HUES64 (cell line): ENCODE measurements around the gene MEDAG.

Experiments
- H3K27ac ChIP-seq: 2 replicates; pipeline ENCODE4 v1.7.0; 2013; ENCODE audit warnings: low read depth, low read length, inconsistent platforms
- H3K27me3 ChIP-seq: 2 replicates; pipeline ENCODE4 v1.6.1; 2013; ENCODE audit warnings: mild to moderate bottlenecking, low read length; ENCODE audit not compliant: insufficient read depth
- H3K36me3 ChIP-seq: 2 replicates; pipeline ENCODE4 v1.6.1; 2013; ENCODE audit warnings: mild to moderate bottlenecking, low read length; ENCODE audit not compliant: insufficient read depth
- H3K4me1 ChIP-seq: 2 replicates; pipeline ENCODE4 v1.6.1; 2013; ENCODE audit warnings: mild to moderate bottlenecking, low read length, moderate library complexity; ENCODE audit not compliant: insufficient read depth
- H3K4me3 ChIP-seq: 2 replicates; pipeline ENCODE4 v1.5.1; 2013; ENCODE audit warnings: mild to moderate bottlenecking, low read length, moderate library complexity
- H3K9ac ChIP-seq: 2 replicates; pipeline ENCODE4 v1.6.1; 2013; ENCODE audit warnings: mild to moderate bottlenecking, low read depth, low read length
- H3K9me3 ChIP-seq: 2 replicates; pipeline ENCODE4 v1.6.1; 2013; ENCODE audit warnings: low read depth, low read length; ENCODE audit not compliant: insufficient read depth
- WGBS: fragments of 150-250, 120-280 bp; methylation state at CpG from one replicate; pipeline ENCODE4 v1.1.7; 2013; ENCODE audit warnings: missing lambda C conversion rate; 5-methylcytosine and 5-hydroxymethylcytosine counted together

MEDAG gene

DNA sequence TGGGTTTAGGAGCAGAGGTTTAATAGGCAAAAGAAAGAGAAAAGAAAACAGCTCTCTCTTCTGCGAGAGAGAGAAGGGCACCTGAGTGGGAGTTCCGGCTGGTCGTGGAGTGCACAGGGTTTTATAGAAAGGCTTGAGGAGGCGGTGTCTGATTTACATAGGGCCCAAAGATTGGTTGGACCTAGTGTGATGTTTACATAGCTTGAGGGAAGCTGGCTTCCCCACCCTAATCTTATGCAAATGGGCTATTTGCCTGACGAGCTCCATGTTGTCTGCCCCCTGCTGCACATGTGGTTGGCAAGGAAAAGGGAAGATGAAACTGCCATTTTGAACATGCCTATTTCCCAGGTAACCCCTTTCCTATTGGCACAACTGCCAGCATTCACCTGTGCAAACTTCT, 21.5 kb upstream of the MEDAG start:
- 73% methylated on average over 5 of the region's 5 CpGs for WGBS
- no peaks in the 10 kb centered on the region for H3K9me3 ChIP-seq
- no peaks in the 10 kb centered on the region for H3K36me3 ChIP-seq
- peak overlapping the region; percentile 83; the same call in 1 of the 2 replicates for H3K27ac ChIP-seq
- H3K4me1 ChIP-seq, result peaks cover 7% of the 10 kb centered on the region
- H3K4me3 ChIP-seq, result no peak overlapping the region
- no peak overlapping the region for H3K9ac ChIP-seq
- no peaks in the 10 kb centered on the region for H3K27me3 ChIP-seq

DNA sequence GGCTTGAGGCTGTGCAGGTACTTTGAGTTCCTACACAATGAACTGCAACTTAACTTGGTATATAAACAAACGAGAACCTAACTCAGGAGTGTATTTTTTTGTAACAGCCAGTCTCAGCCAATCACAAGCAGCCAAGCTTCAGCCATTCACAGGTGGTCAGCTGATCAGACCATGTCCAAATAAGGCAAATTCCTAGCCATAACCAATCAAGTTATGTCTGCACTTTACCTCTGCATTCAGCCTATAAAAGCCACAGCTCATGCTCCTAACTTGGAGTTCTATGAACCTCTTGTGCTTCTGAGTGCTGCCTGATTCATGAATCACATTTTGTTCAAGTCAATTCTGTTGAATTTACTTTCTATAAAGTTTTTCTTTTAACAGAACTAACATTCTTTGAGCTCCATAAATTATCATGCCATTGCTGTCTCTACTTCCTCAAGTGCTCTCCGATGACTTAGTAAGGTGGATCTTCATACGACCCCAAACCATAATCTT, 16.8 kb upstream of the MEDAG start:
- Histone ChIP-seq H3K4me1 (peaks cover 7% of the 10 kb centered on the region), H3K36me3 (no peaks in the 10 kb centered on the region), H3K9ac (no peak overlapping the region), H3K9me3 (no peaks in the 10 kb centered on the region), H3K27me3 (no peaks in the 10 kb centered on the region), H3K4me3 (no peak overlapping the region), H3K27ac (no peak overlapping the region)
- WGBS, result 87% methylated on average over 2 of the region's 3 CpGs

DNA sequence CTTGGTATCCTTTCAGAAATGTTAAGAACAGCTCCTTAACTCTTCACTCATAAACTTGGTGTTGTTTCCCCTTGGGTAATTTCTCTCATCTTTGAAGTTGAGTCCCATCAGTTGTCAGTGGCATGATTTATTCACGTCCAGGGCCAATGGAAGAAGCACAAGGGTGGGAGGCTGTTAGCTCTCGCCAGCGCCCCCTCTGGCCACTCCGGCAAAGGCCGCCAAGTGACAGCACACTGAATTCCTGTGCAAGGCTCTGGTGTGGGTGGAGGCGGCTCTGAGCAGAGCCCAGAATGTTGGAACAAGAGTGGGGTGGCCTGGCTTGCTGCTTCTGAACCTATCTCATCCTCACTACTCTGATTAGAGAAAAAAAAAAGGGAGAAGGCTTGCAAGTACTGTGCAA, 13.1 kb upstream of the MEDAG start:
- Histone ChIP-seq H3K9me3 (no peaks in the 10 kb centered on the region), H3K4me1 (peaks cover 7% of the 10 kb centered on the region; the same call in 1 of the 2 replicates), H3K27ac (no peak overlapping the region), H3K4me3 (no peak overlapping the region), H3K36me3 (no peaks in the 10 kb centered on the region), H3K9ac (no peak overlapping the region), H3K27me3 (no peaks in the 10 kb centered on the region)
- whole genome bisulfite sequencing, result 35% methylated on average over 6 of the region's 6 CpGs

DNA sequence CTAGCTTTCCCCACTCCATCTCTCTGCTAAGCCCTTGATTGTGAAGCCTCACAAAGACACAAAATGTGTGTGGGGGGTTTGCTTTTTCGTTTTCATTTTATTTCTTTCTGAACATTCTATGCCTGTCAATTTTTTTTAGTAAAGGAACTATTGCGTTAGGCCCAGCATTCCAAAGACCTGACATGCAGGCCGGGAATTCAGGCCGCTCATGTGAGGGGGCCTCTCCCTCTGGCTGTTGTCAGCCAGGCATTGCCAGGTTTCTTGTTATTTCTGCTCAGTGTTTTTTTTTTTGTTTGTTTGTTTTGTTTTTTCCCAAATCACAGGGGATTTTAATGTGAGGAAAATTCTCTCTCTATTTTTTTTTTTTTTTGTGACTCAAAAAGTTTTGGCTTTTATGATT, 10.3 kb upstream of the MEDAG start:
- Histone ChIP-seq H3K36me3 (no peaks in the 10 kb centered on the region), H3K9me3 (no peaks in the 10 kb centered on the region), H3K27me3 (no peaks in the 10 kb centered on the region), H3K27ac (no peak overlapping the region), H3K4me1 (peaks cover 7% of the 10 kb centered on the region; the same call in 1 of the 2 replicates), H3K4me3 (no peak overlapping the region), H3K9ac (no peak overlapping the region)
- WGBS, result 65% methylated on average over 3 of the region's 4 CpGs

DNA sequence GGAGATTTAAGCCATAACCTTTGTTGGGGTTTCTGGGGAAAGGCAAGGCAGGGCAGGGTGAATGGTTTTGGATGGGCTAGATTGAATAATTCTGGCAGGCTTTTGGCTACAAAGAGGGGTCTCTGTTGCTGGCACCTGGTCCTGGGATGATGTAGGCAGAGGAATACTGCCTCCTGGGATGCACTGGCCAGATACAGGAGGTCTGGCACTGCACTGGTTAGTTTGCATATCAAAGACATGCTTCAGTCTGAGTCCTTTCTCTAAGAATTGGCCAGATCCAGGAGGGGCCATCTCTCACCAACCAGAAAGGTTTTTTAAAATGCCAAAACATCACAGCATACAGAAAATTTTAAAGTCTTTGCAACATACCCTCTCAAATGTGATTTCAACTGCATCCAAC, 8.0 kb upstream of the MEDAG start:
- no peaks in the 10 kb centered on the region for H3K9me3 ChIP-seq
- H3K4me3 ChIP-seq, result no peak overlapping the region
- no peak overlapping the region for H3K9ac ChIP-seq
- H3K4me1 ChIP-seq, result peaks cover 7% of the 10 kb centered on the region; the same call in 1 of the 2 replicates
- no peaks in the 10 kb centered on the region for H3K36me3 ChIP-seq
- H3K27me3 ChIP-seq, result no peaks in the 10 kb centered on the region
- H3K27ac ChIP-seq, result no peak overlapping the region

DNA sequence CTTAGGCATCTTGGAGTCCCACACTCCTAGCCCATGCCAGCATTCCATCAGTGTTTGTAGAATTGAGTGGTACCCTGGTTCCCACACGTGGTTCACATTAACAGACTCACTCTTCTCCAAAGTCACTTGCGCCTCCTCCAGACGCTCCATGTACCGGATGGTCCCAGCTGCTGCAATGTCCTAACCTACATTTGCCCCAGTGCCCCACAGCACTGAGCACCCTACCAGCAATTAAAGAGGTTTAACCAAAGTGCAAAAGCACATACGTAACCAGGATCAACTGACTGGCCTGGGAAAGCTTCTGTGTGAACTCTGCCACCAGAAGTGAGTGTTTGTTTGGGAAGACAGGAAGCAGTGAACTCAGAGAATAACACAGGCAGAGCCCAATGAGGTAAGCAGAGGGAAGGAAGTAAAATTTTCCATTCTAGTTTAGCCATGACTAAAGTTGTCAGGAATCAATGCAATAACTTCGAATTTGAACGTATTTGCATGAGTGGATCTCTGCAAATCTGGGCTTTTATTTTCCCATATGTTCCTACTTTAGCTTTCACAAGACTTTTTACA, 7.3 kb upstream of the MEDAG start:
- Histone ChIP-seq H3K4me1 (peaks cover 7% of the 10 kb centered on the region; the same call in 1 of the 2 replicates), H3K36me3 (no peaks in the 10 kb centered on the region), H3K9ac (no peak overlapping the region), H3K27ac (no peak overlapping the region), H3K27me3 (peaks cover 6% of the 10 kb centered on the region), H3K4me3 (no peak overlapping the region), H3K9me3 (no peaks in the 10 kb centered on the region)
- 89% methylated on average over 7 of the region's 7 CpGs for WGBS

DNA sequence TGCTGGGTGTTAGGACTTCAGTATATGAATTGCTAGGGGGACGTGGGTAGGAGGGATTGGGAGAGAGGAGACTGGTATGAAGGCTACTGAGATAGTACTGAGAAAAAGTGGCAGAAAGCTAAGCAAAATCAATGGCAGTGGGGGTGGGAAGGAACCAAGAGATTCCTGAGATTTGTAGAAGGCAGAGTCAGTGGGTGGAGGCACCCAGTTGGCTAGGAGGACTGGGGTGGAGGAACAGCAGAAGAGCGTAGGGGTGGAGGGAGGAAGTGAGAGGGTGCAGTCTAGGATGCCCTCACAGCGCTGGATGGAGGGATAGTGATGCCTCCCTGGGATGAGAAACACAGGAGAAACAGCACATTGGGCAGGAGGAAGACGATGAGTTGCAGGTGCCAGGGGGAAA, 5.6 kb upstream of the MEDAG start:
- WGBS, result 90% methylated on average over 4 of the region's 4 CpGs
- H3K4me1 ChIP-seq, result peaks cover 6% of the 10 kb centered on the region; the same call in 1 of the 2 replicates
- H3K9ac ChIP-seq, result no peak overlapping the region
- H3K9me3 ChIP-seq, result no peaks in the 10 kb centered on the region
- H3K4me3 ChIP-seq, result no peak overlapping the region
- peaks cover 23% of the 10 kb centered on the region for H3K27me3 ChIP-seq
- H3K27ac ChIP-seq, result no peak overlapping the region
- H3K36me3 ChIP-seq, result no peaks in the 10 kb centered on the region

DNA sequence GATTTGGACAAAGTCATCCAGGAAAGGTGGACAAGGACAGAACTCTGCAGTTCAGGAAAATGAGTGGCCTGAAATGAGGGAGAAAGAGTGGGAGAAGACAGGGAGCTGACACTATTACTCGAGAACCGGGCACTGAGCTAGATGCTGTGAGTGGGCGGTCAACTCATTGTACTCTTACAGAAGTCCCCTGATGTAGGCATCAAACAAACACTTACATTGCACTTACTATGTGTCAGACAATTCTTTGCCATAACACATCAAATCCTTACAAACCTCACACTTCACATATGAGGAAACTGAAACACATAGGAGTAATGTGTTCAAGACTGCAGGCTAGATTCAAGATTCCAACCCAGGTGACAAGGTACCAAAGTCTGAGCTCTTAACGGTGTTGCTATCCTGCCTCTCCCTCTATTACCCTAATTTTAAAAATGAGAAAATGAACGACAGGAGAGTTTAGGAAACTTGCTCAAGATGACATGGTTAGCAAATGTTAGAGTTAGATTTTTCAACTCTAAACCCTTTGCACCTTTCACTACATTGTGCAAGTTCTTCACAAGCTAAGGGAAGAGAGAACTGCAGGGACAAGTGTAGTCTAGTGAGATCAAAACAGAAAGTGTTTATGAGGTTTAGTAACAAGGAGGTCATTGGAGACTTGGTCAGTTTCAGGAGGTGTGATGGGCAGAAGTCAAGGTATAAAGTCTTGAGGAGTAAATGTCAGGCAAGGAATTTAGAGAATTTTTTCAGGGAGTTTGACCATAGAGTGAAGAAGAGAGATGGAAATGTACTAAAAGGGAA, 4.9 kb upstream of the MEDAG start:
- Histone ChIP-seq H3K36me3 (no peaks in the 10 kb centered on the region), H3K9ac (no peak overlapping the region), H3K9me3 (no peaks in the 10 kb centered on the region), H3K4me1 (peaks cover 6% of the 10 kb centered on the region; the same call in 1 of the 2 replicates), H3K27ac (no peak overlapping the region), H3K4me3 (no peak overlapping the region), H3K27me3 (peaks cover 30% of the 10 kb centered on the region)
- WGBS, result 70% methylated on average over 4 of the region's 5 CpGs

DNA sequence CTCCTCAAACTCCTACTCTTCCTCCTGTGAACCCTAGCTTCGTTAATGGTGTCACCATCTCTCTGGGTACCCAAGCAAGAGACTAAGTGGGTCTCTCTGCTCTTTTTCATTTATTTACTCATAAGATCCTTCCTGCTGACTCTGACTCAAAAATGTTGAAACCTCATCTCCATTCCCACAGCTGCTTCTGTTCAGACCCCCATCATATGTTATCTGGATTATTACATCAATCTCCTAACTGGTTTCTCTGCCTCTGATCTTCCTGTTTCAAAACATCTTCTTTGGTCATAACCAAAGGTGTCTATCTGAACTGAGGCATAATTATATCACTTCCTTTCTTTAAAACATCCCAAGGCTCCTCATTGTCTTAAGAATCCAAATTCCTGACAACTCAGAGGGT, 2.0 kb upstream of the MEDAG start:
- WGBS, result 95% methylated on average over 1 of the region's 1 CpG
- Histone ChIP-seq H3K9me3 (no peaks in the 10 kb centered on the region), H3K27me3 (peaks cover 53% of the 10 kb centered on the region)

DNA sequence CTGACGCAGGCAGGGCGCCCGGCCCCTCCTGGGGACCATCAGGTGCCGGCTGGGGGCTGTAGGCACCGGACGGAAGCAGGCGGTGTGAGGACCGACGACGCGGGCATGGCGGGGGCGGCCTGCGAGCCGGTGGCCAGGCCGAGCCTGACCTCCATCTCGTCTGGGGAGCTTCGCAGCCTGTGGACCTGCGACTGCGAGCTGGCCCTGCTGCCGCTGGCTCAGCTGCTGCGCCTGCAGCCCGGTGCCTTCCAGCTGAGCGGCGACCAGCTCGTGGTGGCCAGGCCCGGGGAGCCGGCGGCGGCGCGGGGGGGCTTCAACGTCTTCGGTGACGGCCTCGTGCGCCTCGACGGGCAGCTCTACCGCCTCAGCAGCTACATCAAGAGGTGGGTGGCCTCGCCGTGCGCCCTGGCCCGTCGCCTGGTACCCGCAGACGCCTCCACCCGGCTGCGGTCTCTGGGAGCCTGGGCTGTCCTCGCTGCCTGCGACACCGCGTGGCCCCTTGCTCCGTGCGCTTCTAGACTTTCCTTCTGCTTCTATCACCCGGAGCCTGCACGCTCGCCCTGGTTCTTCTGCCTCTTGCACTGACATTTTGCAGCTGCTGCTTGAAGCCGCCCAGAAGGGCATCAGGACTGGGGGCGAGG, 460 bp downstream of the MEDAG start:
- Histone ChIP-seq H3K9me3 (no peaks in the 10 kb centered on the region), H3K27ac (no peak overlapping the region), H3K27me3 (peaks cover 53% of the 10 kb centered on the region), H3K4me3 (peak overlapping the region; percentile 52), H3K9ac (peak overlapping the region; percentile 47; the same call in 1 of the 2 replicates), H3K36me3 (no peaks in the 10 kb centered on the region), H3K4me1 (0 out of 2 replicates have a peak, but pooled peaks cover 3% of the 10 kb centered on the region)
- 10% methylated on average over 60 of the region's 60 CpGs for WGBS

More for the DNA sequence above, 2.0 kb upstream of the MEDAG start:
- Histone ChIP-seq H3K36me3 (no peaks in the 10 kb centered on the region), H3K9ac (no peak overlapping the region), H3K4me3 (no peak overlapping the region), H3K27ac (no peak overlapping the region), H3K4me1 (0 out of 2 replicates have a peak, but pooled peaks cover 3% of the 10 kb centered on the region)
